Tibial artery (tissue), 4 donors: ENCODE results near the gene LIMD2.

ENCODE experiments used
- DNase-seq, 2 donors: peaks; one replicate each; pipeline ENCODE4 v3.0.0-alpha.2; 2019
- H3K27ac ChIP-seq, 2 donors: fragments of 200-600 bp; sonication (generic) in 1 of 2; 1 replicate in 1 of 2; 2 replicates in 1 of 2; pipeline ENCODE4 v1.5.1; 2018 to 2019; ENCODE audit warnings: mild to moderate bottlenecking in 1 of 2
- H3K27me3 ChIP-seq, 2 donors: fragments of 200-600 bp; sonication (generic) in 1 of 2; one replicate each; pipeline versions ENCODE4 v1.5.1 to v1.6.0; 2016 to 2019
- H3K36me3 ChIP-seq, 3 donors: fragments of 200-600 bp; sonication (generic) in 2 of 3; one replicate each; pipeline ENCODE4 v1.5.1; 2016 to 2019; ENCODE audit warnings: mild to moderate bottlenecking in 2 of 3
- H3K4me1 ChIP-seq, 4 donors: fragments of 200-600 bp; sonication (generic) in 2 of 4; 1 replicate in 3 of 4; 2 replicates in 1 of 4; pipeline ENCODE4 v1.5.1; 2016 to 2019
- H3K4me3 ChIP-seq, 2 donors: fragments of 200-600 bp; sonication (generic) in 1 of 2; 1 replicate in 1 of 2; 2 replicates in 1 of 2; pipeline ENCODE4 v1.5.1; 2018 to 2019; ENCODE audit warnings: mild to moderate bottlenecking in 2 of 2
- H3K9me3 ChIP-seq, 3 donors: fragments of 200-600 bp; sonication (generic) in 1 of 3; one replicate each; pipeline ENCODE4 v1.5.1; 2016 to 2019
- CTCF ChIP-seq, 2 experiments: fragments of 200-600 bp in 1 of 2; fragments of 450-650 bp in 1 of 2; IDR thresholded peaks; one replicate each; pipeline ENCODE4 v1.5.1; 2017 to 2019; ENCODE audit warnings: antibody characterized with exemption in 2 of 2, mild to moderate bottlenecking in 1 of 2, moderate library complexity in 1 of 2
- intact Hi-C: fragments of 100-400 bp; cut with DNase I; formaldehyde crosslinking; loops from one replicate; pipeline ENCODE4 v1.15.0; 2023; ENCODE audit warnings: low total_unique reads

The LIMD2 gene

GRCh38 chr17:63703556-63704258 is 3.8 kb upstream of the LIMD2 start:
- Histone ChIP-seq H3K9me3 (no peaks in the 10 kb centered on the region), H3K36me3 (peaks cover 15 to 60% (median 55%) of the 10 kb centered on the region in 3 donors), H3K27me3 (no peaks in the 10 kb centered on the region), H3K4me1 (peaks cover 4 to 32% (median 27%) of the 10 kb centered on the region in 4 donors), H3K27ac (no peak overlapping the region), H3K4me3 (no peak overlapping the region)
- peak in 1 of 2 donors; percentile 58 for DNase-seq
- intact Hi-C loops = no loop called here
- TF ChIP-seq CTCF (IDR thresholded peaks at IDR 0.05) = no peak

GRCh38 chr17:63703029-63703428 is 3.1 kb upstream of the LIMD2 start:
- TF ChIP-seq CTCF (IDR thresholded peaks at IDR 0.05) = no peak
- Histone ChIP-seq H3K36me3 (peaks cover 8 to 53% (median 48%) of the 10 kb centered on the region in 3 donors), H3K9me3 (no peaks in the 10 kb centered on the region), H3K4me1 (peaks cover 5 to 35% (median 27%) of the 10 kb centered on the region in 4 donors), H3K27me3 (no peaks in the 10 kb centered on the region), H3K4me3 (no peak overlapping the region), H3K27ac (no peak overlapping the region)
- DNase-seq = peak in 1 of 2 donors; percentile 55
- intact Hi-C loops = no loop called here

- Histone ChIP-seq H3K36me3 (peaks cover 7 to 51% (median 47%) of the 10 kb centered on the region in 3 donors), H3K27ac (no peak overlapping the region), H3K4me3 (no peak overlapping the region), H3K27me3 (no peaks in the 10 kb centered on the region), H3K9me3 (no peaks in the 10 kb centered on the region), H3K4me1 (peaks cover 5 to 35% (median 27%) of the 10 kb centered on the region in 4 donors)
- peak in 1 of 2 donors; percentile 35 for DNase-seq
- no peak for TF ChIP-seq CTCF (IDR thresholded peaks at IDR 0.05)
- intact Hi-C loops = no loop called here
Measured at GRCh38 chr17:63702721-63703015, 2.7 kb upstream of the LIMD2 start.

- intact Hi-C loops = no loop called here
- Histone ChIP-seq H3K36me3 (peaks cover 7 to 47% (median 44%) of the 10 kb centered on the region in 3 donors), H3K4me3 (no peak overlapping the region), H3K9me3 (no peaks in the 10 kb centered on the region), H3K27ac (no peak overlapping the region), H3K27me3 (no peaks in the 10 kb centered on the region), H3K4me1 (peaks cover 5 to 35% (median 27%) of the 10 kb centered on the region in 4 donors)
- TF ChIP-seq CTCF (IDR thresholded peaks at IDR 0.05) = no peak
- DNase-seq = peak in 1 of 2 donors; percentile 66
Measured at GRCh38 chr17:63701868-63702720, 2.2 kb upstream of the LIMD2 start.

- no peak for TF ChIP-seq CTCF (IDR thresholded peaks at IDR 0.05)
- DNase-seq = no peak
- Histone ChIP-seq H3K36me3 (peaks cover 6 to 40% (median 38%) of the 10 kb centered on the region in 3 donors), H3K27ac (peak overlapping the region; percentile 52 to 71), H3K27me3 (no peaks in the 10 kb centered on the region), H3K4me3 (peak overlapping the region; percentile 49 to 72), H3K9me3 (no peaks in the 10 kb centered on the region), H3K4me1 (peaks cover 5 to 35% (median 27%) of the 10 kb centered on the region in 4 donors)
- intact Hi-C loops = no loop called here
Measured at GRCh38 chr17:63701456-63701820, 1.5 kb upstream of the LIMD2 start.
